Measurements from ENCODE around the gene MAP4K2.

Gene MAP4K2

DNA sequence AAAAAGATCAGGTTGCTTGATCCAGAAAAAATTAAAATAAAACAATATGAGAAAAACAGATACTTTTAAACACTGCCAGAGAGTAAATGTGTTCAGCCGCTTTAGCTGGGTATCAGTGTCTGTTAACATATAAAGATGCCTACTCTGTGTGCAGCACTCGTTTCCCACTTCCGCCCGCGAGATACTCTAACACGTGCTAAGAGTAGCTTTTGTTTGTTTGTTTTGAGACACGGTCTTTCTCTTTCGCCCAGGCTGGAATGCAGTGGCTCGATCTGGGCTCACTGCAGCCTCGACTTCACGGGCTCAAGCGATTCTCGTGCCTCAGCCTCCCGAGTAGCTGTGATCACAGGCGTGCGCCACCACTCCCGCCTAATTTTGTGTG lies 7.9 kb upstream of the MAP4K2 start:
- DNase-seq: no peak

DNA sequence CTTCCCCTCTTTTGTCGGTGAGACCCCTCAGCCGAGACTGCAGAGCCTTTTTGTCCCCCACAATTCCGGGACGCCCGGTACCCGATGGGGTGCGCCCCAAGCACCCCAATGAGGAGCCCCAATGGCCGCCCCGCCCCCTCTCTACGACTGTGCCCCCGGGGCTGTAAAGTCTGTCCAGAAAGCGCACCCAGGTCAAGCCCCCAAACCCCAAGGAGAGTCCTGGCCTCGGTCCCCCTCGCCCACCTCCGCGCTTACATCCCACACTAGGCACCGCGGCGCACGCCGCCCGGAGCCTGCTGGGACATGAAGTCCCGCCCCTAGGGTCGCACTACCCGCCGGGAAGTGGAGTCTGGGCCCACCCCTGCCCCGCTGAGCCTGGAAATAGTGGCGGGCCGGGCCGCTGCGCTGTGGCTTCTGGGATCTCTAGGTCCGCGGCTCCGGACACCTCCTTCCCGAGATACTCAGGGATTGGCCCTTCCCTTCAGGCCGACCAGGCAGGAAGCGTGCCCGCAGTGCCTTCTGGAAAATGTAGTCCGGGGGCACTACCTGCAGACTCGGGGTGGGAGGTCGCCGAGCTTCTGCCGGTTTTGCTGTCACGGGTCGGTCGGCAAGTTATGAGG lies 7.4 kb upstream of the MAP4K2 start, which contains the start of gene MEN1:
Gene MEN1, minus strand, starts transcription at position 281 of the 620 bp plus-strand sequence. CDS start 442 bp downstream, outside the sequence.
- peak; percentile 84 for DNase-seq

DNA sequence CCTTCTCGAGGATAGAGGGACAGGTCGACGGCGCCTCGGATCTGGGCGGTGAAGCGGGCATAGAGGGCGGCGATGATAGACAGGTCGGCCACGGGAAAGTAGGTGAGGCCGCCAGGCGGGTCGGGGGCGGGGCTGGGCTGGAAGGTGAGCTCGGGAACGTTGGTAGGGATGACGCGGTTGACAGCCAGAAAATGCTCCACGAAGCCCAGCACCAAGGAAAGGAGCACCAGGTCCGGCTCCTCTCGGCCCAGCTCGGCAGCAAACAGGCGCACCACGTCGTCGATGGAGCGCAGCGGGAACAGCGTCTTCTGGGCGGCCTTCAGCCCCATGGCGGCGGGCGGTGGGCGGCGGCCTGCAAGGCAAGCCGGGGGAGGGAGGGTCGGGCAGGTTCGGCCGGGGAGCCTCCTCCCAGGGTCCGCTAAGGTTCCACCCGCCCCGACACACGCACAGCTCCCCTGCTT lies 6.8 kb upstream of the MAP4K2 start:
- no peak for DNase-seq

DNA sequence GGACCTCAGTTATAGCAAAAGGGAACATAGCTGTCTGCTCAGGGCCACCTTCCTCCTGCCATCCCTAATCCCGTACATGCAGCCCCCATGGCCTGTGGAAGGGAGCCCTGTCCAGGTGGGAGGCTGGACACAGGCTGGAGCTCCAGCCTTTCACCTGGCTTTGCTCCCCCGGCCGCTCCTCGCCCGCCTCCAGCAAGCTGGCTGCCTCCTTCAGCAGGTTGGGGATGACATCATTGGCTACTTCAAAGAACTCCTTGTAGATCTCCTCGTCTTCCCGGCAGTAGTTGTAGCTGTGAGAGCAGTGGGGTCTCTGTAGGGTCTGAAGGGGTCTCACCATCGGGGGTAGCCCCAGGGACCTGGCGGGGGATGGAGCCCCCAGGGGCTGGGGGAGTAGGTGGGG lies 2.5 kb upstream of the MAP4K2 start:
- DNase-seq: no peak

DNA sequence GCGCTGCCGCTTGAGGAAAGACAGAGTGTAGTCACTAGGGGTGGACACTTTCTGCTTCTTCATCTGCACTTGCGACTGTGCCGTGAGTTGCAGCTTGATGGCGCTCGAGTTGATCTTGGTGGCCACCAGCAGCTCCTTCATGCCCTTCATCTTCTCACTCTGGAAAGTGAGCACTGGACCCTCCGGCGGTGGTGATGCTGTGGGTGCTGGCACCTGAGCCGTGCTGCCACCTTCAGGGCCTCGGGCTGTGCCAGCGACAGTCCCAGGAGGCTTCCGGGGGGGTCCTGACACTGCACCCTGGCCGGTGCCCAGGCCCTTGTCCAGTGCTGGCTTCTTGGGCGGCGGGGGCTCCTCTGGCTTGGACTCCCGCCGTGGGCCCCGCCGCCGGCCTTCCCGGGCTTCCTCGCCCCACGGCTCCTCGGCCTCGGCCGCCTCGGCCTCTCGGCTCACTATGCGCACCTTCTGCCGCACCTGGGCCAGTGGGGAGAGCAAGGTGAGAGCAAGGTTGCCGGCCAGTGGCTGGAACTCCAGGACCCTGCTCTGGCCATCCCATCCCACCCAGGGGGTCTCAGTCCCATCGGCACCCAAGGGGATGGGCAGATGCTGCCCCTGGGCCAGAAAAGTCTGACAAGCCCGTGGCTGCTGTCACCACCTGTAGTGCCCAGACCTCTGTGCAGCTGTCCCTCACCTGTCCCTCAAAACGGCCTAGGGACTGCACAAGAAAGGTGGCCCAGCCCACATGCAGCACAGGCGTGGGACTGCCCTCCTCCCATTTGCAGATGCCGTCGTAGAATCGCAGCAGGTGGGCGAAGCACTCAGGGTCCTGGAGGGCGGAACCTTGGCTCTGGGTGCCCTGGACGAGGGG lies 1.6 kb upstream of the MAP4K2 start:
- no peak for DNase-seq

DNA sequence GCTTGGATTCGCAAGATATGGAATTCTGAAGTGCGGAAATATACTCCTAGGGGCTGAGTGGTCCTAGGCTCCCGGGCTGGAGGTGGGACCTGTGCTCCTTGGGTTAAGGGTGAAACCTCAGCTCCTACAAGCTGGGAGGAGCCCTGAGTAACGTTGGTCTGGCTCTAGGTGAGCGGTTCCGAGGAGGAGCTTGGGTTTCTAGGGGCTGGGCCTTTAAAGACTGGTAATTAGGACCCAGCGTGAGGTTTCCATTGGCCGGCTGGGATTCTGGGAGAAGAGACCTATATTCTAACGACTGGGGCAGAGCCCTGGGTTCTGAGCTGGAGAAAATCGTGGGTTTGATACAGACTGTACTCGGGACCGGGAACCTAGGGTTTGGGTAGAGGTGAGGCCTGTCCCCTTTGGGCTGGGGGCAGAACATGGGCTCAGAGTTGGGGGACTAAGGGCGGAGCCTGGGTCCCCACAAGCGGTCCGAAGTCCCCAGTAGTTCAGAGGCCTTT lies 882 bp upstream of the MAP4K2 start:
- no peak for DNase-seq

DNA sequence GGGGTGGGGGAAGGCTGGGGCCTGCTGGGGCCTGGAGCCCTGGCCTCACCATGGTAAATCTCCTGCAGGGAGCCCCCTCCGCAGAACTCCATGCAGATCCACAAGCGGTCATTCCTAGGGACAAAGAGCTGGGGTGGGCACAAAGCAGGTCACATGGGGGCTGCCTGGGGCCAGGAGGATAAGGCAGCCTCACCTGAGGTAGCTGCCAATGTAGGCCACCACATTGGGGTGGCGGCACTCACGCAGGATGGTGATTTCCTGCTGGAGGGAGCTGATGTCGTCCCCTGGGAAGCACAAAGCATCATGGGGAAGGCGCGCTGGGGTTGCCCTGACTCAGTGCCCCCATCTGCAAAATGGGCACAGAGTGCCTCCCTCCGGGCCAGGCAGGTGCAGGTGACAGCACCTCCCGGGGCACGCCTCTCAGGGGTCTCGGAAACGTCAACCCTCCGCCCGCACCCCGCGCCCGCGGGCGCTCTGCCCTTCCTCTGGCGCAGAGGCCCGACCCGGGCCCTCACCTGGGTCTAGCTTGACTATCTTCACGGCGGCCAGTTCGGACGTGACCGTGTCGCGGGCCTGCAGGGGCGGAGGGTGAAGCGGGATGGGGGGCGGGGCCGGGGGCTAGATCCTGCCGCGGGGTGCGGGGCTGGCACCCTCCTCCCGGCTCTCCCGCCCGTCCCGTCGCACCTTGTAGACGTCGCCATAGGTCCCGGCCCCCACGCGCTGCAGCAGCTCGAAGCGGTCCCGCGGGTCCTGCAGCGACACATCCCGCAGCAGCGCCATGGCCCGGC lies 450 bp downstream of the MAP4K2 start:
- peak; percentile 60 for DNase-seq

DNA sequence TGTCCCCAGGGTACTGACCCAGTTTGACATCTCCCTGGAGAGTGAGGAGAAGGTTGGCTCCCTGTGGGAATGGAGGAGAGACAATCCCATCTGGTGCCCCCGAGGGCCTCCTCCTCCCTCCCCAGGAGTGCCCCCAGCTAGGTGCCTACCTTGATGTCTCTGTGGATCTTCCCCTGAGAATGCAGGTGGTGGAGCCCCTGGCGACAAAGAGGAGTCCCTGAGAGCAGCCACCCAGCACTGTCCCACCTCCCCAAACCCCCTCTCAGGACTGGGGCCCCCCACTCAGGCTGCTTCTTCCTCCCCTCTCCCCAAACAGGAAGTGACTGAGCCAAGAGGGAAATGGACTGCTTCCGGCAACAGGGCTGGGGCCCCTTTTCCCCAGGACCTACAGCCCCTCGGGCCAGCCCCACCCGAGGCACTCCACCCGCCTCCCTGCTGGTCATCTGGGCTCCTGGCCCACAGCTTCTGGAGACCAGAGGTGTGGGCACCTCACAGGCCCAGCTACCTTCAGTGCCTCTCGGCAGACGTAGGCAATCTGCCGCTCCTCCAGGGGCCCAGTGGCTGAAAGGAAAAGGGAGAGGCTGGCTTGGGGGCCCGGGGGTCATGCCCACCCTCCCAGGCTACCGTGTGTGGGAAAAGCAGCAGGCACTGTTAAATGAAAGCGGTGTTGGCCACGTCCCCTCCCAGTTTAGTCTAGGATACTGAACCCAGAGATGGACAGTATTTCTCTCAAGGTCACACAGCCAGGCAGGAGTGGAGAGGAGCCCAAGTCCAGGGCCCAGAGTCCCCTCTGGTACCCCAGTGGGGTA lies 1.2 kb downstream of the MAP4K2 start:
- DNase-seq: no peak

DNA sequence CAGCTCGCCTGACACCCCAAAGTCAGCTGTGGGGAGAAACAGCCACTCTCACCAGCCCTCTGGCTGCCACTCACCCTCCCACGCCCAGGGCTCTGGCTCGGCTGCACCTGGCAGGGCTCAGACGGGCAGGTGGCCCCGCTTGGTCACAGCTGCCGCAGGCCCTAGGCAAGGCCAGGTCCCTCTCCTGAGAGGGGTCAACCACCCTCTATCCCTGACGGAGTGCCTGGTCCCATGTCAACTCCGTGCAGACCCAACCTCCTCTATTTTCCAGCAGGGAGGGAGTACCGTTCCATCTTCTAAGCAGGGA lies 1.9 kb downstream of the MAP4K2 start:
- DNase-seq: no peak

DNA sequence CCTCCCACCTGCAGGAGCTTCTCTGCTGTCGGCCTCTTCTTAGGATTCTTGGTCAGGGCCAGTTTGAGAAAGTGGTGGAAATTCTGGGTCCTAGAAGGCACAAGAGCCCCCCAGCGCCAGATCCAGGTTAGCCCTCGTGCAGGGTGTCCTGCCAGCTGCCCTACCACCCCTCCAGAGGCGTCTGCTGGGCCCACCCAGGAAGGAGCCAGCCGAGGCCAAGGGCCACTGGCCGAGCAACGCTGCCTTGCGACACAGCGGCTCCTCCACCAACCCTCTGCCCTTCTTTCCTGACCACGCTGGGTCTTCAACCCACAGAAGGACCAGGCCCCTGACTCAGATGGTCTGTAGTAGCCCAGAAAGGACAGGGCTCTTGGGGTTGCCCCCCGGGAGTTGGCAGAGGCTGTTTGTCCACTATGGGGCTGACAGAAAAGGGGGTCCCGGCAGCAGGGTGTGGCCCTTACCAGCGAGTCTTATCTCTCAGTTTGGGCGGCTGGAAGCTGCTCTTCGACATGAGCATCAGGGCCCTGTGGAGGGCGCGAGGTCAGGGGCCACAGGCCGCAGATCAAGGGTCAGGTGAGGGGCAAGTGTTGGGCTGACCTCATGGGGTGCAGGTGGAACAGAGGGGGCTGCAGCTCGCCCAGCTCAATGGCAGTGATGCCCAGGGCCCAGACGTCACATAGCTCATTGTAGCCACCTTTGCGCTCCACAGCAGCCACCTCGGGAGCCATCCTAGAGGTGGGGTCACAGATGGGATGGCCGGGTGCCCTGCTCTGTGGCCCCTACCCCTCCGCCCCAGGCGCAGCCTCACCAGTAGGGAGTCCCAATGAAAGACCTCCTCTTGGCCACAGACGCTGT lies 2.5 kb downstream of the MAP4K2 start:
- no peak for DNase-seq

DNA sequence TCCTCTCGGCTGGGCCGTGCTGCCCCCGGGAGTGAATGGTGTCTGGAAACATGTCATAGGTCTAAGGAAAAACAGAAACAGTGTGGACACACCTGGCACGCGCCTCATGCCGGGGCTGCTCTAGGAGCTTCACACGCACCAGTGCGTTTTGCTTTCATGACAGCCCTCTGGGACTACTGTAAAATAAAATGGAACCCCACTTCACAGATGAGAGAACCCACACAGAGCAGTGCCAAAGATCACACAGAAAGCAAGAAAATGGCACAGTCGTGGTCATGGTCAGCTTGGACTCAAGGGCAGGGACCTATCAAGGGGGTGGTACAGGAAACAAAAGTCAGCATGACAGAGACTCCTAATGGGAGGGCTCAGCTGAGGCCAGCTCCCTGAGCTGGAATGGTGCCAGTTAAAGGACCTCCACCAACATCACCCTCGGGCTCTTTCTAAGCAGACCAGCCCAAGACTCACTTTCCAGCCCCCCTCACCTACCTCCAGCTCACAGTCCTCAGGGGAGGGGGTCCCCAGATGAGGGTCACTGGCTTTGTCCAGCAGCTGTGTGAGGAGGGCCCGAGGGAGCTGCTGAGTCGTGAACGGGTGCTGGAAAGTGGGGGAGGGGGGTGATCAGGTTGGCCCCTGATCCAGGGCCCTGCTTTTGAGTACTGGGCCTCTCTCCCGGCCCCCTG lies 3.3 kb downstream of the MAP4K2 start:
- no peak for DNase-seq

DNA sequence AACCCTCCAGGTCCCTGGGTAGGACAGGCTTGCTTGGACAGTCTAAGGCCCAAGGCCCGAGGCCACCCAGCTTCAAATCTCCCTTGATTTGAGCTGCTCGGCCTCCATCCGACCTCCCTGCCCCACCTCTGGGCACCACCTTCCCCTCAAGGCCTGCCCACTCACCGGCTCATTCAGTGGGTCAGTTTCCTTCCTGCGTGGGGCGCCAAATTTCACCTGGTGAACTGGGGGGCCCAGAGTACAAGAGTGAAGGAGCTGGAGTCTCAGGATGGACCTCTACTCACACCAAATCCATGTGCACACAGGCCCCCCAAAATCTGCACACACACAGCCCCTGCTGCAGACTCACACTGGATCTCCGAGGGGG lies 3.8 kb downstream of the MAP4K2 start:
- no peak for DNase-seq

DNA sequence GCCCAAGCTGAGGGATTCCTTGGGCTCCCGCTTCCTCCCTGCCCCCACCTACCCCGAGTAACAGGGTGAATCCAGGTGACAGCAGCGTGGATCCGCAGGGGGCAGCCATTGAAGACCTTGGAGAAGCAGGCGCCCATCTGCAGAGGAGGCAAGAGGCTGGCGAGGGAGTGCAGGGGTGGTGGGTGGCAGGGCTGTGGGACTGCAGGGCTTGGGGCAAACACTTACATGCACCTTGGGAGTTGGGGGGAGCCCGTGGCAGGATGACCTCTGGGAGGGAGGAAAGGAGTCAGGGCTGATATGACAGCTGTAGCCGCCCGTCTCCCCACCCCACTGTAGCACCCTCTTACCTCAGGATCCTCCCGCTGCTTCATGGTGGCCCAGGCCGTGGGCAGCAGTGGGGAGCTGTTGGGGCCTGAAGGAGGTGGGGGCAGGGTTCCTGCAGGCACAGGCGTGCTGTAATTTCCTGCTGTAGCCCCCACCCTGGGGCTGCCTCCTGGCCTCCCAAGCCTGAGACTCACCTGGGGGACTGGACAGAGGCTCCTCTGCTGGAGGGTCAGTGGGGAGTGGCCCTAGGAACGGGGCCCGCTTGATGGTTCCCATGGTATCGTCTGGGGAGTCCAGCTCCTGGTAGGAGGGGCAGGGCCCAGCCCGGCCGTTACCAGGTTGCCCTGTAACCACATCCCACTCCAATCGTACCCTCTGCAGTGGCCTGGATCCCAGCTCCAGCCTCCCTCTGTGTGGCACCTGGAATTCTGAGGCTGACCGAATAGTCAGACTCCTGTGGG lies 6.1 kb downstream of the MAP4K2 start:
- no peak for DNase-seq

DNA sequence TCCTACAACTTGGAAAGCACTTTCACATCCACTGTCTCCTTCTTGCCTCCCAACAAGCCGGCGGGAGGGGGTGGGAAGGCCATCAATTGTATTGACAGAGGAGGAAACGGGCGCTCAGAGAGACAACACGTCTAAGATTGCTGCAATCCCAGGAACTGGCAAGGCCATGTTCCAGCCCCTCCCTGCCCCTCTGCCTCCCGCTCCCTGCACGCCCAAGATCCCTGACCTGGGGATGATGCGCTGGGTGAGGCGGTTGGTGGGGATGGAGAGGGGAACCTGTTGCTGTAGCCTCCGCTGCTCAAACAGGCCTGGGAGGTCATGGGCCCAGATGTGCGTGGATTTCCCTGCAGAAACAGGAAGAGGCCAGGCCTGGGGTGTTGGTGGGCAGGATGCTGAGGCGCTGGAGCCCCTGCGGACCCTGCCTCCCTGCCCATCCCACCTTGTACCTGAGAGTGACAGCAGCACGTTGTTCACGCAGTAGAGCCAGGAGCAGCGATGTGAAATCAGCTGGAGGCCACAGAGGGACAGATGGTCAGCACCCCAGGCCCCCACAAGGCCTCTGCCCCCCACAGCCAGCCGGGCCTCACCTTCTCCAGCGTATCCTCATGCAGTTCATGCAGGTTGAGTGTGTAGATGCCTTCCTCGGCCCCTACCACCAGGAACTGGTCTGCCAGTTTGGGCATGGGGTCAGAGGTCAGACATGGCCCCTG lies 6.8 kb downstream of the MAP4K2 start:
- no peak for DNase-seq

DNA sequence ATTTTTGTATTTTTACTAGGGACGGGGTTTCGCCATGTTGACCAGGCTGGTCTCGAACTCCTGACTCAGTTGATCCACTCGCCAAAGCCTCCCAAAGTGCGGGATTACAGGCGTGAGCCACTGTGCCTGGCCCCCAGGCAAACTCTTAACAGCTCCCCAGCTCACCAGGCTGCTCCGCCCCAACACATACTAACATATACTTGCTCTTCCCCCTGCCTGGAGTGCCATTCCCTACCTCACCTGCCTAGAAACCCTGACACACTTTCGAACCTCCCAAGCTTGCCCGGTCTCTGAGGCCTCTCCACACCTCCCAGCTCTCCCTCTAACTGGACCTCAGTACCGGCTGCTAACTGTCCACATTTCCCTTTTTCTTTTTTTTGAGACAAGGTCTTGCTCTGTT lies 8.5 kb downstream of the MAP4K2 start:
- DNase-seq: no peak

DNA sequence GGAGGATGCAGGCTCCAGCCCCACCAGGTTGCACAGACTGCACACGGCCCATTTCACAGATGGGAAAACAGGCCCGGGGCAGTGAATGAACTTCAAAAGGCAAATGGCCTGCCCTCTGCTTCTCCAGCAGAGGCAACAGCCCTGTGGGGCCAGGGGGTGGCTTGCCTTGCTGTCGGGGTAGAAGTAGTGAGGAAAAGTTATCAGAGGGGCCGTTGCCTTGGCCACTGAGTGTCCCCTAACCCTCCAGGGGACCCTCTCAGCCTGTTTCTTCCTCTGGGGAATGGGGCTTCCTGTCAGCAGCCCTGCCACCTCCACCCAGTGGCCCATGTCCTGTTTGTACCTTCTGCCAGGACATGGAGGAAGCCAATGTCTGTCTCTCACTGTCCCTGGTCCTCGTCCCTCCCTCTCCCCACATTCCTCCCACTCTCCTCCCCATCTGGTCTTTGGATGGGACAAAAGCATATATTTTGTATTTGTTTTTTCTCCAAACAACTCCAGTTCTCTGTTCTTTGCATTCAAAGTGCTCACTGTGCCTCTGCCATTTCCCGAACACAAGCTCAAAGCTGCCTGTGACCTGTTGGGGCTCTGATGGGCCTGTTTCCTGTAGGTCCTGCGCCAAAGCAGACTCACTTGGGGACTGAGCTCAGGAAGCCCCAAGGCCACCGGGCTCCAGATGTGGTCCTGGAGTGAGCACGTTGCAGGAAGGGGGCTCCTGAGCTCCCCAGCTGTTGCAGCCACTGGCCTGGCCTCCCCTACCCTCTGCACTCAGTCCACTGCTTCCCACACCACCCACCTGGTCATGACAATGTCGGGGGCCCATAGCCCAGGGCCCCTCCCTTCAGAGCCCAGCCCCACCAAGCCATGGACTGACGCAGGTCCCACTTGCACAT lies 9.5 kb downstream of the MAP4K2 start:
- no peak for DNase-seq

DNA sequence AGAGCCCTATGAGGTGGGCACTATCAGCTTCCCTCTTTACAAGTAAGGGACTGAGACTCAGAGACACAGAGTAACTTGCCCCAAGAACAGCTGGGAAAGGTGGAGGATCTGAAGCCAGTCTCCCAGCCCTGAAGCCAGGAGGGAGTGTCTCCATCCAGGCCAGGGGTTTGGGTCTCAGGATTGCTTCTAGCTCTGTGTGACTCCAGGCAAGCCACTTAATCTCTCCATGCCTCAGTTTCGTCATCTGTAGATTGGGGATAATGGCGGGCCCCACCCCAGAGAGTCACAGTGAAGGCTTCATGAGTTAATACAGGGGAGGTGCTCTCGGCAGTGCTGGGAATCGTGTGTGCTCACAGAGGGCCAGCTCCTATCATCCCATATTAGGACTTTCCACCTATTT lies 10.5 kb downstream of the MAP4K2 start:
- no peak for DNase-seq

DNA sequence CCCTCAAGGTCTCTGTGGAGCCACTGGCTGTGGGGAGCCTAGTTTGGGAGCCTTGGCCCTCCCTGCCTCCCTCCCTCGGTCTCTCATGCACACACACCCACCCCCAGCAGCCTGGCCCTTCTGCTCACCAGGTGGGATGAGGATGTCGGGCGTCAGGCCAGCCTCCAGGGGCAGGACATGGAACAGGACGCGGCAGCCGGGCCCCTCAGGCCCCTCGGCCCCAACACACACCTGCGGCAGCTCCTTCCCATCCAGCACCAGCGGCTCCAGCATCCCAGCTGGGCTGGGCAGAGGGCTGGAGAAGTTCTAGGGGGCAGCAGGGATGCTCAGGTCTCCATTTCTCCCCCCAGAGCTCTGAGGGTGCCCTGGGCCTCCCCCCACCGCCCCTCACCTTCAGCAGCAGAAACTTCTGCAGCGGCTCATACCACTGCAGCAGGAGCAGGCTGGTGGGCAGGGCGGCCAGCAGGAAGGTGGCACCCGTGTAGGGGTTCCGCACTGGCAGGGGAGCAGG lies 11.2 kb downstream of the MAP4K2 start:
- DNase-seq: no peak
